ENCODE measurements around the gene ENC1. TPM values are rescaled to one million over a fixed set of nuclear protein-coding genes. Genes with fewer than 3 reads are reported as not detected.
A peak's percentile ranks its signal among the peaks of the same experiment; 100 is the strongest.

The ENC1 gene
- polyA plus RNA-seq, 3 donors = 6.9 to 9.9 (median 9.6) TPM

GRCh38 chr5:74685979-74686631 lies 45.6 kb upstream of the ENC1 start:
- Mint-ChIP-seq H3K27ac (peak overlapping the region; percentile 93 to 99 (median 97)), H3K9me3 (peaks cover 0 to 1% (median 0%) of the 10 kb centered on the region in 7 donors), H3K36me3 (peaks cover 23 to 25% of the 10 kb centered on the region in 2 donors), H3K27me3 (ENCODE audit: low read depth in 3 of 3) (peaks cover 0 to 5% (median 2%) of the 10 kb centered on the region in 3 donors), H3K4me1 (peaks cover 20% of the 10 kb centered on the region), H3K4me3 (peak overlapping the region; percentile 89 to 94)
- Histone ChIP-seq H2AFZ (ENCODE audit: insufficient read depth, low read depth, low read length, poor library complexity, severe bottlenecking) (peak overlapping the region; percentile 75), H3K4me3 (replicated peaks in 1 of 3; ENCODE audit: low read depth in 2 of 3, low read length in 3 of 3) (peak overlapping the region; percentile 94 to 99 (median 97)), H3K4me1 (ENCODE audit: control insufficient read depth in 1 of 2, insufficient read depth in 2 of 2, low read length in 2 of 2) (peaks cover 20 to 21% of the 10 kb centered on the region in 2 donors), H3K36me3 (replicated peaks in 1 of 2; ENCODE audit: control insufficient read depth in 1 of 2, insufficient read depth in 2 of 2, low read length in 2 of 2) (peaks cover 24 to 28% of the 10 kb centered on the region in 2 donors), H3K4me2 (replicated peaks; ENCODE audit: extremely low read depth, low read length, poor library complexity, severe bottlenecking) (peak overlapping the region; percentile 99), H3K79me2 (ENCODE audit: insufficient read depth, low read length) (peaks cover 59% of the 10 kb centered on the region), H3K27ac (ENCODE audit: low read depth in 1 of 2, low read length in 2 of 2) (peak overlapping the region; percentile 94 to 100), H3K9me3 (replicated peaks in 1 of 2; ENCODE audit: control insufficient read depth in 1 of 2, insufficient read depth in 1 of 2, low read length in 2 of 2) (no peaks in the 10 kb centered on the region), H3K9ac (ENCODE audit: insufficient read depth, low read length, poor library complexity, severe bottlenecking) (peak overlapping the region; percentile 100), H4K20me1 (ENCODE audit: insufficient read depth, low read length) (peaks cover 53% of the 10 kb centered on the region), H3K27me3 (ENCODE audit: control insufficient read depth in 2 of 2, insufficient read depth in 2 of 2, low read length in 2 of 2) (no peaks in the 10 kb centered on the region)
- TF ChIP-seq CTCF (IDR thresholded peaks at IDR 0.05) = no peak
- intact Hi-C loops (cut with micrococcal nuclease) = loop anchor here in 1 of 2 donors (5.0 kb wide), 1 partner anchor 81 kb away; the partner anchor contains the start of genes GFM2 and NSA2
- WGBS (ENCODE audit: insufficient coverage) = 12% methylated on average over 6 of the region's 10 CpGs
- DNase-seq = peak; percentile 87 to 92 (median 89)

- Histone ChIP-seq H3K9ac (ENCODE audit: insufficient read depth, low read length, poor library complexity, severe bottlenecking) (peak within 1 kb of the TSS; percentile 100), H3K27me3 (ENCODE audit: control insufficient read depth in 2 of 2, insufficient read depth in 2 of 2, low read length in 2 of 2) (no peaks in the 10 kb centered on the region), H3K4me1 (ENCODE audit: control insufficient read depth in 1 of 2, insufficient read depth in 2 of 2, low read length in 2 of 2) (peaks cover 20 to 21% of the 10 kb centered on the region in 2 donors), H3K79me2 (ENCODE audit: insufficient read depth, low read length) (peaks cover 52% of the 10 kb centered on the region), H3K9me3 (replicated peaks in 1 of 2; ENCODE audit: control insufficient read depth in 1 of 2, insufficient read depth in 1 of 2, low read length in 2 of 2) (no peaks in the 10 kb centered on the region), H3K27ac (ENCODE audit: low read depth in 1 of 2, low read length in 2 of 2) (peak within 1 kb of the TSS; percentile 94 to 100), H2AFZ (ENCODE audit: insufficient read depth, low read depth, low read length, poor library complexity, severe bottlenecking) (peak within 1 kb of the TSS; percentile 75), H4K20me1 (ENCODE audit: insufficient read depth, low read length) (peaks cover 44% of the 10 kb centered on the region), H3K4me3 (replicated peaks in 1 of 3; ENCODE audit: low read depth in 2 of 3, low read length in 3 of 3) (peak within 1 kb of the TSS; percentile 94 to 99 (median 97)), H3K4me2 (replicated peaks; ENCODE audit: extremely low read depth, low read length, poor library complexity, severe bottlenecking) (peak within 1 kb of the TSS; percentile 99), H3K36me3 (replicated peaks in 1 of 2; ENCODE audit: control insufficient read depth in 1 of 2, insufficient read depth in 2 of 2, low read length in 2 of 2) (peaks cover 17 to 19% of the 10 kb centered on the region in 2 donors)
- 4% methylated on average over 58 of the region's 78 CpGs for WGBS (ENCODE audit: insufficient coverage)
- Mint-ChIP-seq H3K4me3 (peak within 1 kb of the TSS; percentile 89 to 94), H3K36me3 (peaks cover 16% of the 10 kb centered on the region in 2 donors), H3K27me3 (ENCODE audit: low read depth in 3 of 3) (peaks cover 0 to 5% (median 2%) of the 10 kb centered on the region in 3 donors), H3K27ac (peak within 1 kb of the TSS; percentile 93 to 99 (median 97)), H3K9me3 (peaks cover 0 to 1% (median 0%) of the 10 kb centered on the region in 7 donors), H3K4me1 (peaks cover 20% of the 10 kb centered on the region)
- TF ChIP-seq CTCF (IDR thresholded peaks at IDR 0.05) = no peak
- intact Hi-C loops (cut with micrococcal nuclease) = loop anchor here in 1 of 2 donors (5.0 kb wide), 1 partner anchor 82 kb away; the partner anchor contains the start of genes GFM2 and NSA2
- DNase-seq = peak; percentile 92 to 93 (median 93)
Measured at GRCh38 chr5:74684900-74685851, 44.6 kb upstream of the ENC1 start, which contains the start of gene HEXB. Gene HEXB, plus strand, starts transcription at chr5:74685233. Its CDS starts 28 bp downstream, at chr5:74685261.
